H9 (cell line): ENCODE data around the gene LPCAT4. TPM values are rescaled to one million over a fixed set of nuclear protein-coding genes. Genes with fewer than 3 reads are reported as not detected.

ENCODE experiments used
- DNase-seq: peaks from one replicate; pipeline ENCODE4 v3.0.0-alpha.2; 2017
- H2AFZ ChIP-seq: one replicate; pipeline ENCODE4 v1.6.1; 2013; ENCODE audit warnings: mild to moderate bottlenecking, low read length, control low read depth, moderate library complexity
- H2AK5ac ChIP-seq: 2 replicates; pipeline ENCODE4 v1.6.1; 2013; ENCODE audit warnings: low read length, control low read depth, mixed read lengths; ENCODE audit not compliant: insufficient read length
- H2BK120ac ChIP-seq: one replicate; pipeline ENCODE4 v1.6.1; 2013; ENCODE audit warnings: low read depth, mild to moderate bottlenecking, low read length, control low read depth, inconsistent platforms; ENCODE audit not compliant: poor library complexity, severe bottlenecking
- H2BK12ac ChIP-seq: 2 replicates; pipeline ENCODE4 v1.6.1; 2013; ENCODE audit warnings: low read length, control low read depth, mixed read lengths, low read depth; ENCODE audit not compliant: insufficient read length
- H2BK15ac ChIP-seq: 2 replicates; pipeline ENCODE4 v1.6.1; 2013; ENCODE audit warnings: low read depth, low read length, control low read depth
- H2BK20ac ChIP-seq: one replicate; pipeline ENCODE4 v1.6.1; 2013; ENCODE audit warnings: low read depth, mild to moderate bottlenecking, low read length, control low read depth, inconsistent platforms; ENCODE audit not compliant: poor library complexity, severe bottlenecking
- H2BK5ac ChIP-seq: 2 replicates; pipeline ENCODE4 v1.6.1; 2013; ENCODE audit warnings: low read length, control low read depth, mixed read lengths; ENCODE audit not compliant: insufficient read length
- H3K14ac ChIP-seq: 2 replicates; pipeline ENCODE4 v1.6.1; 2013; ENCODE audit warnings: low read length, control low read depth; ENCODE audit not compliant: insufficient read depth
- H3K18ac ChIP-seq: 2 replicates; pipeline ENCODE4 v1.6.1; 2013; ENCODE audit warnings: low read depth, mild to moderate bottlenecking, mixed read lengths, low read length, control low read depth; ENCODE audit not compliant: insufficient read length
- H3K23ac ChIP-seq: 2 replicates; pipeline ENCODE4 v1.6.1; 2013; ENCODE audit warnings: low read length, control low read depth, mixed read lengths, low read depth; ENCODE audit not compliant: insufficient read length
- H3K23me2 ChIP-seq: 2 replicates; pipeline ENCODE4 v1.6.1; 2013; ENCODE audit warnings: low read depth, mild to moderate bottlenecking, mixed read lengths, low read length, control low read depth; ENCODE audit not compliant: insufficient read length, poor library complexity, severe bottlenecking
- H3K27ac ChIP-seq: 2 replicates; pipeline ENCODE4 v1.5.1; 2013; ENCODE audit warnings: low read length, control low read depth, mixed read lengths, low read depth; ENCODE audit not compliant: insufficient read length
- H3K27me3 ChIP-seq: 2 replicates; pipeline ENCODE4 v1.6.1; 2013; ENCODE audit warnings: low read length, control low read depth, inconsistent platforms; ENCODE audit not compliant: insufficient read depth
- H3K4ac ChIP-seq: 2 replicates; pipeline ENCODE4 v1.6.1; 2013; ENCODE audit warnings: low read depth, mild to moderate bottlenecking, control low read depth, inconsistent platforms, low read length, moderate library complexity
- H3K4me1 ChIP-seq: 2 replicates; pipeline ENCODE4 v1.6.1; 2013; ENCODE audit warnings: low read length, control low read depth, inconsistent platforms; ENCODE audit not compliant: insufficient read depth
- H3K4me2 ChIP-seq: 2 replicates; pipeline ENCODE4 v1.6.1; 2013; ENCODE audit warnings: low read length, control low read depth, mixed read lengths; ENCODE audit not compliant: insufficient read length, insufficient read depth
- H3K56ac ChIP-seq: 2 replicates; pipeline ENCODE4 v1.6.1; 2013; ENCODE audit warnings: low read depth, mild to moderate bottlenecking, mixed read lengths, low read length, control low read depth; ENCODE audit not compliant: insufficient read length
- H3K79me1 ChIP-seq: 2 replicates; pipeline ENCODE4 v1.6.1; 2013; ENCODE audit warnings: low read depth, mild to moderate bottlenecking, moderate library complexity, low read length, control low read depth, inconsistent platforms; ENCODE audit not compliant: insufficient read depth, poor library complexity, severe bottlenecking
- H3K79me2 ChIP-seq: 2 replicates; pipeline ENCODE4 v1.6.1; 2013; ENCODE audit warnings: low read length, control low read depth, inconsistent platforms; ENCODE audit not compliant: insufficient read depth
- H3K9ac ChIP-seq: 2 replicates; pipeline ENCODE4 v1.6.1; 2013; ENCODE audit warnings: low read length, control low read depth, mixed read lengths; ENCODE audit not compliant: insufficient read length; ENCODE audit errors: extremely low read depth
- H3K9me3 ChIP-seq: one replicate; pipeline ENCODE4 v1.6.1; 2013; ENCODE audit warnings: low read depth, low read length, inconsistent platforms; ENCODE audit not compliant: control insufficient read depth
- H3T11ph ChIP-seq: one replicate; pipeline ENCODE4 v1.6.1; 2013; ENCODE audit warnings: mild to moderate bottlenecking, low read length, control low read depth, inconsistent platforms
- H4K20me1 ChIP-seq: one replicate; pipeline ENCODE4 v1.6.1; 2013; ENCODE audit not compliant: control insufficient read depth, insufficient read length, insufficient read depth
- H4K5ac ChIP-seq: 2 replicates; pipeline ENCODE4 v1.6.1; 2013; ENCODE audit warnings: low read depth, mild to moderate bottlenecking, mixed read lengths, low read length, control low read depth; ENCODE audit not compliant: insufficient read length
- H4K8ac ChIP-seq: replicated peaks from 2 replicates; pipeline ENCODE4 v1.6.1; 2013; ENCODE audit warnings: low read length, control low read depth, mixed read lengths, low read depth; ENCODE audit not compliant: insufficient read length
- H4K91ac ChIP-seq: 2 replicates; pipeline ENCODE4 v1.6.1; 2013; ENCODE audit warnings: low read depth, mild to moderate bottlenecking, moderate library complexity, mixed read lengths, low read length, control low read depth; ENCODE audit not compliant: insufficient read length
- H3K27ac Mint-ChIP-seq, 3 experiments: 2 replicates in 2 of 3; 3 replicates in 1 of 3; pipeline ENCODE4 v1.8.0; 2020 to 2021; ENCODE audit warnings: mixed read lengths in 3 of 3, mild to moderate bottlenecking in 1 of 3, moderate library complexity in 1 of 3
- H3K27me3 Mint-ChIP-seq: 2 replicates; pipeline ENCODE4 v1.8.0; 2021; ENCODE audit warnings: low read depth, mild to moderate bottlenecking, moderate library complexity, mixed read lengths
- H3K36me3 Mint-ChIP-seq, 3 experiments: 2 replicates in 2 of 3; 3 replicates in 1 of 3; pipeline ENCODE4 v1.8.0; 2020 to 2021; ENCODE audit warnings: low read depth in 3 of 3, mixed read lengths in 3 of 3; ENCODE audit not compliant: insufficient read depth in 1 of 3
- H3K4me1 Mint-ChIP-seq, 2 experiments: 2 replicates each; pipeline ENCODE4 v1.8.0; 2020; ENCODE audit warnings: mixed read lengths in 2 of 2
- H3K4me3 Mint-ChIP-seq, 2 experiments: 2 replicates in 1 of 2; 3 replicates in 1 of 2; pipeline ENCODE4 v1.8.0; 2020 to 2021; ENCODE audit warnings: mild to moderate bottlenecking in 2 of 2, mixed read lengths in 2 of 2, moderate library complexity in 1 of 2
- H3K9me3 Mint-ChIP-seq, 2 experiments: 2 replicates in 1 of 2; 3 replicates in 1 of 2; pipeline ENCODE4 v1.8.0; 2020; ENCODE audit warnings: mild to moderate bottlenecking in 2 of 2, mixed read lengths in 2 of 2, moderate library complexity in 1 of 2
- WGBS: extraction: QIAGEN DNeasy Blood & Tissue Kit; methylation state at CpG from one replicate; pipeline ENCODE4 v1.1.7; 2013; ENCODE audit warnings: missing lambda C conversion rate, low lambda C conversion rate, mixed read lengths; ENCODE audit not compliant: insufficient read length; ENCODE audit errors: extremely low coverage; 5-methylcytosine and 5-hydroxymethylcytosine counted together
- total RNA-seq: library from RNA; stranded (reverse); gene quantifications from 2 replicates; pipeline ENCODE4 v1.2.1, GENCODE V29; 2021
- TF ChIP-seq, protein P1 (sequence below): fragments of 200-600 bp; sonication (generic); conservative IDR thresholded peaks from 3 replicates; pipeline ENCODE4 v1.8.0; 2021; ENCODE audit warnings: antibody characterized with exemption, mild to moderate bottlenecking

LPCAT4 gene
- total RNA-seq, 1 experiment from 2014 or later: 71.1 TPM

DNA sequence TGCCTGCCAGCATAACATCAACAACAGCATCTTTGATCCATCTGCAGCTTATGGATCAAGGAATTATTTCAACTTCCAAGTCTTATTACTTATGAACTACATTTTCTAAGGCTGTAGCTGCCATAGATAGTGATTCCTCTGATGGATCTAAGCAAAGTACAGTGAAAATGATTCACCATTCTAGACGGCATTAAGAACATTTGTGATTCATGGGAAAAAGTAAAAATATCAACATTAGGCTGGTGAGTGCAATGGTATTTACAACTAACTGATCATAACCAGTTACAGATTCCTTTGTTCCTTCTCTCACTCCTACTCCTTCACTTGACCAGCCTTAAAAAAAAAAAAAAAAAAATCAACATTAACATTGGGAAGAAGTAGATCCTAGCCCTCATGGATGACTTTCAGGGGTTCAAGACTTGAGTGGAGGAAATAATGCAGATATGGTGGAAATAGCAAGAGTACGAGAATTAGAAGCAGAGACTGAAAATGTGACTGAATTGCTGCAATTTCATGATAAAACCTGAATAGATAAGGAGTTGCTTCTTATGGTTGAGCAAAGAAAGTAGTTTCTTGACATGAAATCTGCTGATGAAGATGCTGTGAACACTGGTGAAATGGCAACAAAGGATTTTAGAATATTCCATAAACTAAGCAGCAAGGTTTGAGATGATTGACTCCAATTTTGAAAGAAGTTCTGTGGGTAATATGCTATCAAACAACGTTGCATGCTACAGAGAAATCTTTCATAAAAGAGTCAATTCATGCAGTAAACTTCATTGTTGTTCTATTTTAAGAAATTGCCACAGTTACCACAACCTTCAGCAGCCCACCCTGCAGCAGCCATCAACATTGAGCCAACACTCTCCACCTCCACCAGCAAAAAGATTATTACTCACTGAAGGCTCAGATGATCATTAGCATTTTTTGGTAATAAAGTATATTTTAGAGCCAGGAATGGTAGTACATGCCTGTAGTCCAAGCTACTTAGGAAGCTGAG lies 52.2 kb downstream of the LPCAT4 start:
- H3K36me3 Mint-ChIP-seq: peaks cover 0 to 3% (median 0%) of the 10 kb centered on the region in 3 experiments; a peak in 1 of 7 replicates
- no peaks in the 10 kb centered on the region for H3K9me3 ChIP-seq
- H3K23ac ChIP-seq: no peak overlapping the region
- no peaks in the 10 kb centered on the region for H3K79me2 ChIP-seq
- no peak overlapping the region for H2BK5ac ChIP-seq
- H2BK20ac ChIP-seq: no peak overlapping the region
- no peak overlapping the region for H3K27ac Mint-ChIP-seq
- H4K5ac ChIP-seq: no peak overlapping the region
- H3K56ac ChIP-seq: no peak overlapping the region
- no peak overlapping the region for H2BK120ac ChIP-seq
- no peak overlapping the region for H3K4me3 Mint-ChIP-seq
- no peaks in the 10 kb centered on the region for H3K27me3 ChIP-seq
- no peak overlapping the region for H2BK15ac ChIP-seq
- H3K79me1 ChIP-seq: no peaks in the 10 kb centered on the region
- no peaks in the 10 kb centered on the region for H3K23me2 ChIP-seq
- H3K14ac ChIP-seq: no peak overlapping the region
- no peaks in the 10 kb centered on the region for H3K27me3 Mint-ChIP-seq
- no peak overlapping the region for H2BK12ac ChIP-seq
- no peak overlapping the region for H4K8ac ChIP-seq
- H3K4me2 ChIP-seq: no peak overlapping the region
- H3K4ac ChIP-seq: no peak overlapping the region
- no peak overlapping the region for H4K91ac ChIP-seq
- H3K4me1 ChIP-seq: no peaks in the 10 kb centered on the region
- H3K4me1 Mint-ChIP-seq: peaks cover 11 to 15% of the 10 kb centered on the region in 2 experiments
- no peaks in the 10 kb centered on the region for H3K9me3 Mint-ChIP-seq
- no peak overlapping the region for H2AFZ ChIP-seq
- no peak overlapping the region for H3K9ac ChIP-seq
- no peak overlapping the region for H3K18ac ChIP-seq
- no peak overlapping the region for H3T11ph ChIP-seq
- H4K20me1 ChIP-seq: no peaks in the 10 kb centered on the region
- no peak overlapping the region for H2AK5ac ChIP-seq
- TF ChIP-seq, protein P1, sequence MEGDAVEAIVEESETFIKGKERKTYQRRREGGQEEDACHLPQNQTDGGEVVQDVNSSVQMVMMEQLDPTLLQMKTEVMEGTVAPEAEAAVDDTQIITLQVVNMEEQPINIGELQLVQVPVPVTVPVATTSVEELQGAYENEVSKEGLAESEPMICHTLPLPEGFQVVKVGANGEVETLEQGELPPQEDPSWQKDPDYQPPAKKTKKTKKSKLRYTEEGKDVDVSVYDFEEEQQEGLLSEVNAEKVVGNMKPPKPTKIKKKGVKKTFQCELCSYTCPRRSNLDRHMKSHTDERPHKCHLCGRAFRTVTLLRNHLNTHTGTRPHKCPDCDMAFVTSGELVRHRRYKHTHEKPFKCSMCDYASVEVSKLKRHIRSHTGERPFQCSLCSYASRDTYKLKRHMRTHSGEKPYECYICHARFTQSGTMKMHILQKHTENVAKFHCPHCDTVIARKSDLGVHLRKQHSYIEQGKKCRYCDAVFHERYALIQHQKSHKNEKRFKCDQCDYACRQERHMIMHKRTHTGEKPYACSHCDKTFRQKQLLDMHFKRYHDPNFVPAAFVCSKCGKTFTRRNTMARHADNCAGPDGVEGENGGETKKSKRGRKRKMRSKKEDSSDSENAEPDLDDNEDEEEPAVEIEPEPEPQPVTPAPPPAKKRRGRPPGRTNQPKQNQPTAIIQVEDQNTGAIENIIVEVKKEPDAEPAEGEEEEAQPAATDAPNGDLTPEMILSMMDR: no peak
- no CpG with 5 or more reads among the region's 3 CpGs for WGBS
- H3K27ac ChIP-seq: no peak overlapping the region
- no peak for DNase-seq
